Neuronal stem cell (in vitro differentiated cells): ENCODE data around the gene PLA2G2D.

Source experiments
- DNase-seq: peaks from one replicate; pipeline ENCODE4 v3.0.0-alpha.2; 2013; ENCODE audit warnings: low spot score
- H2AFZ ChIP-seq: one replicate; pipeline ENCODE4 v1.6.1; 2013; ENCODE audit warnings: mild to moderate bottlenecking, low read length, inconsistent platforms
- H2AK5ac ChIP-seq: 2 replicates; pipeline ENCODE4 v1.6.1; 2013; ENCODE audit warnings: low read depth, mild to moderate bottlenecking, inconsistent platforms, low read length, moderate library complexity, mixed read lengths
- H2BK120ac ChIP-seq: 2 replicates; pipeline ENCODE4 v1.6.1; 2013; ENCODE audit warnings: low read depth, mild to moderate bottlenecking, inconsistent platforms, low read length, moderate library complexity, mixed read lengths
- H2BK12ac ChIP-seq: one replicate; pipeline ENCODE4 v1.6.1; 2013; ENCODE audit warnings: low read length, inconsistent platforms
- H2BK15ac ChIP-seq: 2 replicates; pipeline ENCODE4 v1.6.1; 2013; ENCODE audit warnings: mild to moderate bottlenecking, low read length, inconsistent platforms, mixed read lengths
- H2BK5ac ChIP-seq: one replicate; pipeline ENCODE4 v1.6.1; 2013; ENCODE audit warnings: inconsistent platforms, mild to moderate bottlenecking, low read length, moderate library complexity
- H3K14ac ChIP-seq: one replicate; pipeline ENCODE4 v1.6.1; 2013; ENCODE audit warnings: low read length, inconsistent platforms
- H3K18ac ChIP-seq: 2 replicates; pipeline ENCODE4 v1.6.1; 2013; ENCODE audit warnings: low read length, inconsistent platforms
- H3K23ac ChIP-seq: 2 replicates; pipeline ENCODE4 v1.6.1; 2013; ENCODE audit warnings: low read depth, mild to moderate bottlenecking, mixed read lengths, low read length, inconsistent platforms; ENCODE audit not compliant: poor library complexity
- H3K27ac ChIP-seq: replicated peaks from 3 replicates; pipeline ENCODE4 v1.5.1; 2013; ENCODE audit warnings: low read length, inconsistent platforms
- H3K27me3 ChIP-seq, 3 experiments: 2 replicates each; pipeline ENCODE4 v1.6.1; 2013; ENCODE audit warnings: low read length in 3 of 3, mild to moderate bottlenecking in 2 of 3, inconsistent platforms in 1 of 3, low read depth in 1 of 3, mixed read lengths in 1 of 3, moderate library complexity in 1 of 3; ENCODE audit not compliant: control insufficient read depth in 3 of 3, insufficient read depth in 3 of 3
- H3K36me3 ChIP-seq, 2 donors: replicated peaks in 1 of 2; 2 replicates each; pipeline ENCODE4 v1.6.1; 2013; ENCODE audit warnings: low read length in 2 of 2; ENCODE audit not compliant: control insufficient read depth in 2 of 2, insufficient read depth in 2 of 2
- H3K4ac ChIP-seq: 2 replicates; pipeline ENCODE4 v1.6.1; 2013; ENCODE audit warnings: inconsistent platforms, mild to moderate bottlenecking, low read length, moderate library complexity
- H3K4me1 ChIP-seq, 2 donors: 1 replicate in 1 of 2; 2 replicates in 1 of 2; pipeline ENCODE4 v1.6.1; 2013; ENCODE audit warnings: low read length in 2 of 2, low read depth in 1 of 2; ENCODE audit not compliant: control insufficient read depth in 2 of 2, insufficient read depth in 1 of 2
- H3K4me2 ChIP-seq: one replicate; pipeline ENCODE4 v1.6.1; 2013; ENCODE audit warnings: mild to moderate bottlenecking, low read length, inconsistent platforms; ENCODE audit not compliant: insufficient read depth, poor library complexity, severe bottlenecking
- H3K4me3 ChIP-seq, 2 donors: 2 replicates each; pipeline ENCODE4 v1.5.1; 2013; ENCODE audit warnings: low read length in 2 of 2, mild to moderate bottlenecking in 2 of 2, inconsistent platforms in 1 of 2, moderate library complexity in 1 of 2
- H3K79me1 ChIP-seq: one replicate; pipeline ENCODE4 v1.6.1; 2013; ENCODE audit warnings: low read depth, mild to moderate bottlenecking, inconsistent platforms, low read length, moderate library complexity
- H3K9ac ChIP-seq: one replicate; pipeline ENCODE4 v1.6.1; 2013; ENCODE audit warnings: mild to moderate bottlenecking, low read depth, low read length, inconsistent platforms; ENCODE audit not compliant: poor library complexity
- H3K9me3 ChIP-seq, 2 donors: replicated peaks in 1 of 2; 2 replicates each; pipeline versions ENCODE3 to v1.6.1; 2013; ENCODE audit warnings: low read length in 2 of 2, mild to moderate bottlenecking in 2 of 2, inconsistent platforms in 1 of 2, low read depth in 1 of 2, mixed read lengths in 1 of 2, moderate library complexity in 1 of 2; ENCODE audit not compliant: control insufficient read depth in 2 of 2, insufficient read depth in 1 of 2
- H4K8ac ChIP-seq: one replicate; pipeline ENCODE4 v1.6.1; 2013; ENCODE audit warnings: low read depth, mild to moderate bottlenecking, inconsistent platforms, low read length, moderate library complexity
- H4K91ac ChIP-seq: one replicate; pipeline ENCODE4 v1.6.1; 2013; ENCODE audit warnings: low read length, low read depth, mild to moderate bottlenecking, inconsistent platforms; ENCODE audit not compliant: poor library complexity
- WGBS, 2 donors: extraction: QIAGEN DNeasy Blood & Tissue Kit; methylation state at CpG; one replicate each; pipeline ENCODE4 v1.1.7; 2013; ENCODE audit warnings: missing lambda C conversion rate in 2 of 2, mixed read lengths in 1 of 2; ENCODE audit not compliant: insufficient read length in 2 of 2, insufficient replicate concordance in 1 of 2; ENCODE audit errors: extremely low coverage in 2 of 2; 5-methylcytosine and 5-hydroxymethylcytosine counted together

Gene PLA2G2D

DNA sequence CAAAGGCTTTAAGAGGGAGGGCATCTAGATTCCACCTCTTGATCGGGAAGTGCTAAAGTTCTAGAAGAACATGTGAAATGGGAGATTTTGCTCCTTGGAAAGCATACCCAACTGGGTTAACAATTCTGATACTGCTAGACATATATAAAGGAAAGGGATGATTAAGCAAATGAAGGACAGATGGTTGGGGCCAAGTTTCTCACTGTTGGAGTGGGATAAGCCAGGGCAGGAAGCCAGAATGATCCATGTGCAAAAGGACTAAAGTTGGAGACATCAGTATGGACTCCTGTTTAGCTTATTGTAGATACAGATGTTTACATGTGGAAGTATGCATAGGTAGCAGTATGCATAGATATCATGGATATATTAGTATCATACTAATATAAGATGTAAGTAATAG lies 32.5 kb downstream of the PLA2G2D start:
- no CpG with 5 or more reads among the region's 1 CpG for WGBS, 2 donors

DNA sequence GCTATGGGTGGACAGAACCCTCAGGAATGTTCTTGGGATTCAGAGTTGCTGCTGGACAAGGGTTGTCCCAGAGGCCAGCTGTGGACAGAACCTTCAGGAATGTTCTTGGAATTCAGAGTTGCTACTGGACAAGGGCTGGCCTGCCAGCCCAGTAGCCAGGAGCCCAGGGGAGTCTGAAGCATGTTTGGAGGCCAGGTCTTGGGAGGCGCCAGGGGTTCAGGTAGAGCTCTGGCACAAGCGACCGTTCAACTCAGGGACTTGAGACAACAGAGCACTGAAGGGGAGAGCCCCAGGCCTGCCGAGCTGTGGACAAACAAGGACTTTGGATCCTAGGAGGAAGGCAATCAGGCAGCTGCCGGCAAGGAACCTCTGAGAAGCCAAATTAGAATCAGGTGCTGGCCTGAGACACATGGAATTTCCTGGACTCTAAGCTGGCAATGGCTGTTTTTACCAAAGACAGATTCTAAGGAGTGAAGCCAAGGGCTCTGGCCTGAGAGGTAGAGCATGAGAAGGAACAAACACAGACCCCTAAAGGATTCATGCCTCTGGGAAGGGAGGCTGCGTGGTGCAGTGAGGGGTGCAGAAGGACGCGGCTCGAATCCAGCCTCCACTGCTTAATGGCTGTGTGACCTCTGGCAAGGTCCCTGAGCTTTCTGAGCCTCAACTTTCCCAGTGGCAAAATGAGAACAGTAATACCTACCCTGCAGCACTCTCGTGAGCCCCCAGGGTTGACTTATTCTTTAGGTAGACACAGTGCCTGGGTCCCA lies 36.0 kb downstream of the PLA2G2D start:
- Histone ChIP-seq H3K4ac (no peak overlapping the region), H3K4me3 (no peak overlapping the region), H3K27me3 (peaks cover 0 to 15% (median 0%) of the 10 kb centered on the region in 3 experiments), H3K27ac (no peak overlapping the region), H2BK15ac (no peak overlapping the region), H2BK120ac (no peak overlapping the region), H4K8ac (no peak overlapping the region), H3K9me3 (no peaks in the 10 kb centered on the region), H2AFZ (no peak overlapping the region), H3K23ac (no peak overlapping the region), H2AK5ac (no peak overlapping the region), H2BK12ac (no peak overlapping the region), H3K14ac (no peak overlapping the region), H3K36me3 (no peaks in the 10 kb centered on the region), H4K91ac (no peak overlapping the region), H3K4me1 (no peaks in the 10 kb centered on the region), H3K9ac (no peak overlapping the region), H3K4me2 (no peak overlapping the region), H2BK5ac (no peak overlapping the region), H3K18ac (no peak overlapping the region), H3K79me1 (no peaks in the 10 kb centered on the region)
- WGBS, 2 donors, result no CpG with 5 or more reads among the region's 10 CpGs
- DNase-seq, result no peak

More for the DNA sequence above, 32.5 kb downstream of the PLA2G2D start:
- Histone ChIP-seq H2BK12ac (no peak overlapping the region), H2BK120ac (no peak overlapping the region), H2BK15ac (no peak overlapping the region), H2BK5ac (no peak overlapping the region), H3K79me1 (no peaks in the 10 kb centered on the region), H3K14ac (no peak overlapping the region), H3K27ac (no peak overlapping the region), H3K27me3 (peaks cover 0 to 15% (median 0%) of the 10 kb centered on the region in 3 experiments), H3K23ac (no peak overlapping the region), H2AK5ac (no peak overlapping the region), H3K4me2 (no peak overlapping the region), H3K4me3 (no peak overlapping the region), H3K9ac (no peak overlapping the region), H4K91ac (no peak overlapping the region), H3K18ac (no peak overlapping the region), H3K4ac (no peak overlapping the region), H3K4me1 (no peaks in the 10 kb centered on the region), H3K36me3 (no peaks in the 10 kb centered on the region), H2AFZ (no peak overlapping the region), H4K8ac (no peak overlapping the region), H3K9me3 (no peaks in the 10 kb centered on the region)
- DNase-seq, result no peak

DNA sequence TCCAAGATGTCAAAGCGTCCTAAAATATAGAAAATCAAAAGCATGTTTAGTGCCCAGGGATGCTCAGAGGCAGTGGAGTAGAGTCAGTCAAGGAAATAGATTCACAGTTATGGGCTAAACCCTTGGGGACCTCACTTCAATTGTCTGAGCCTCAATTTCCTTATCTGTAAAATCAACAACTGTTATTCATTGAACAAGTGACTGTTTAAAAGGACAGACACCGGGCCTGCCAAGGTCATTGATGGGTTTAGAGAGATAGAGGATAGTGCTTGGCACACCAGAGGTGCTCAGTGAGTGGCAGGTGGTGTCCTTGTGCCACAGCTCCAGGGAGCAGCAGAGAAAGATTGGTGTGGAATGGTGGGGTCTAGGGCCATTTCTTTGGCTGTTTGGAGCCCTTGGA lies 36.6 kb downstream of the PLA2G2D start:
- Histone ChIP-seq H3K23ac (no peak overlapping the region), H3K9ac (no peak overlapping the region), H3K4me3 (no peak overlapping the region), H2AFZ (no peak overlapping the region), H4K91ac (no peak overlapping the region), H3K4me1 (no peaks in the 10 kb centered on the region), H3K4me2 (no peak overlapping the region), H4K8ac (no peak overlapping the region), H3K36me3 (no peaks in the 10 kb centered on the region), H2BK15ac (no peak overlapping the region), H2AK5ac (no peak overlapping the region), H3K9me3 (no peaks in the 10 kb centered on the region), H2BK120ac (no peak overlapping the region), H3K27ac (no peak overlapping the region), H3K14ac (no peak overlapping the region), H3K4ac (no peak overlapping the region), H3K79me1 (no peaks in the 10 kb centered on the region), H3K27me3 (peaks cover 0 to 15% (median 0%) of the 10 kb centered on the region in 3 experiments), H2BK12ac (no peak overlapping the region), H3K18ac (no peak overlapping the region), H2BK5ac (no peak overlapping the region)
- DNase-seq, result no peak
- WGBS, 2 donors, result no CpG with 5 or more reads among the region's 2 CpGs

DNA sequence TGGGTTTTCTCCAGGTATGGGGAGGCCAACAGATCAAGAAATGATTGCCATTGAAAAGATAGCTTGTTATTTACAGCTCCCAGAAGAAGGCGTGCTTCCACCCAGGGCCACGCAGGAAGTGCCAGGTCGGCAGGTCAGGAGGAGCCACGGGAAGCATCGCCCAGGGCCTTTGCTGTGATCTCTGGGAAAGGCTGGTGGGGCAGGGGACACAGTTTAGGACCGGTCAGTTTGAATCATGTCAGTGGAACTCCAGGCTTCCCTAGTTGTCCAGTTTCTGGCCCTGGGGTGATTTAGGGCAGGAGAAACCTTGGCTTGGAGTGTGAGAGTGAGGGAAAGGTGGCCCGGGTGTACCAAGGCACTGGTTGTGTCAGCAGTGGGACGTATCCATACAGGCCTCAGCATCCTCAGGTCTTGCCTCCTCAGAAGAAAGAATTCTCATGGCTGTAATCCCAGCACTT lies 38.0 kb downstream of the PLA2G2D start:
- Histone ChIP-seq H2BK120ac (no peak overlapping the region), H3K18ac (no peak overlapping the region), H3K4ac (no peak overlapping the region), H3K9ac (no peak overlapping the region), H3K14ac (no peak overlapping the region), H3K27ac (no peak overlapping the region), H3K4me3 (no peak overlapping the region), H2BK5ac (no peak overlapping the region), H4K91ac (no peak overlapping the region), H2BK15ac (no peak overlapping the region), H3K79me1 (no peaks in the 10 kb centered on the region), H3K9me3 (no peaks in the 10 kb centered on the region), H2BK12ac (no peak overlapping the region), H3K23ac (no peak overlapping the region), H3K27me3 (peaks cover 0 to 15% (median 0%) of the 10 kb centered on the region in 3 experiments), H3K4me1 (no peaks in the 10 kb centered on the region), H3K4me2 (no peak overlapping the region), H2AK5ac (no peak overlapping the region), H2AFZ (no peak overlapping the region), H3K36me3 (no peaks in the 10 kb centered on the region), H4K8ac (no peak overlapping the region)
- WGBS, 2 donors, result no CpG with 5 or more reads among the region's 8 CpGs
- no peak for DNase-seq
